WTC11 (cell line): ENCODE data around the gene ABHD16A. TPM values are rescaled to one million over a fixed set of nuclear protein-coding genes. Genes with fewer than 3 reads are reported as not detected.

Experiments used
- ATAC-seq: fragments of 200-7000 bp; cut with Tn5 transposase; 2 replicates; pipeline ENCODE4 v1.10.0; 2021; ENCODE audit warnings: mild to moderate bottlenecking, moderate library complexity
- CTCF ChIA-PET: fragments of 300-600 bp; sonication (Branson Sonifier 250); formaldehyde crosslinking; loops from one replicate; lab custom pipeline; 2021; ENCODE audit warnings: antibody characterized with exemption; lab: Charles Lee
- POLR2A ChIA-PET: fragments of 350-600 bp; sonication (Branson Sonifier 250); formaldehyde crosslinking; loops from one replicate; lab custom pipeline; 2021; ENCODE audit warnings: antibody characterized with exemption; lab: Charles Lee
- DNase-seq: peaks from one replicate; pipeline ENCODE4 v3.0.0; 2021; ENCODE audit warnings: low spot score
- H3K27ac Mint-ChIP-seq: 2 replicates; pipeline ENCODE4 v1.8.0; 2021; ENCODE audit warnings: mixed read lengths
- H3K27me3 Mint-ChIP-seq: 2 replicates; pipeline ENCODE4 v1.8.0; 2021; ENCODE audit warnings: low read depth, mild to moderate bottlenecking, moderate library complexity, mixed read lengths
- H3K36me3 Mint-ChIP-seq: 2 replicates; pipeline ENCODE4 v1.8.0; 2021; ENCODE audit warnings: mixed read lengths
- H3K4me1 Mint-ChIP-seq: 2 replicates; pipeline ENCODE4 v1.8.0; 2022; ENCODE audit warnings: mixed read lengths
- H3K4me3 Mint-ChIP-seq: 2 replicates; pipeline ENCODE4 v1.8.0; 2021; ENCODE audit warnings: mild to moderate bottlenecking, moderate library complexity, mixed read lengths
- H3K9me3 Mint-ChIP-seq: 2 replicates; pipeline ENCODE4 v1.8.0; 2021; ENCODE audit warnings: mixed read lengths
- ELF4 ChIP-seq: sonication (generic); formaldehyde crosslinking; IDR thresholded peaks from 2 replicates; pipeline ENCODE4 v1.8.1; 2022; ENCODE audit warnings: low read depth, mild to moderate bottlenecking, moderate library complexity, missing genetic modification reagents
- FOXK1 ChIP-seq: sonication (generic); formaldehyde crosslinking; IDR thresholded peaks from 2 replicates; pipeline ENCODE4 v1.8.0; 2022; ENCODE audit warnings: mild to moderate bottlenecking, moderate library complexity, missing genetic modification reagents
- HMGA2 ChIP-seq: fragments of 250-450 bp; sonication (Bioruptor Pico); IDR thresholded peaks from 2 replicates; pipeline ENCODE4 v1.4.0; 2021; ENCODE audit warnings: mild to moderate bottlenecking, moderate library complexity
- PRRX2 ChIP-seq: fragments of 250-450 bp; sonication (Bioruptor Pico); IDR thresholded peaks from 2 replicates; pipeline ENCODE4 v1.8.0; 2021; ENCODE audit warnings: mild to moderate bottlenecking
- TCF7 ChIP-seq: sonication (generic); formaldehyde crosslinking; IDR thresholded peaks from 2 replicates; pipeline ENCODE4 v1.8.0; 2022; ENCODE audit warnings: mild to moderate bottlenecking, low read depth, missing genetic modification reagents, moderate library complexity
- TEAD4 ChIP-seq: sonication (generic); formaldehyde crosslinking; IDR thresholded peaks from 2 replicates; pipeline ENCODE4 v1.8.0; 2022; ENCODE audit warnings: mild to moderate bottlenecking, missing genetic modification reagents
- ZNF121 ChIP-seq: sonication (generic); formaldehyde crosslinking; IDR thresholded peaks from 2 replicates; pipeline ENCODE4 v1.8.0; 2023; ENCODE audit warnings: missing genetic modification reagents
- ZNF317 ChIP-seq: sonication (generic); formaldehyde crosslinking; IDR thresholded peaks from 2 replicates; pipeline ENCODE4 v1.8.1; 2023; ENCODE audit warnings: low read depth, mild to moderate bottlenecking, moderate library complexity, missing genetic modification reagents, borderline replicate concordance
- ZNF671 ChIP-seq: fragments of 250-450 bp; sonication (Bioruptor Pico); IDR thresholded peaks from 2 replicates; pipeline ENCODE4 v1.8.0; 2021; ENCODE audit warnings: mild to moderate bottlenecking
- total RNA-seq: library from RNA; stranded (reverse); gene quantifications from 3 replicates; pipeline ENCODE4 v1.2.3, GENCODE V29; 2021
- TF ChIP-seq, protein P1 (sequence below): fragments of 250-450 bp; sonication (Bioruptor Pico); IDR thresholded peaks from 2 replicates; pipeline ENCODE4 v1.8.0; 2021; ENCODE audit warnings: mild to moderate bottlenecking
- TF ChIP-seq, protein P2 (sequence below): fragments of 250-450 bp; sonication (Bioruptor Pico); IDR thresholded peaks from 2 replicates; pipeline ENCODE4 v2.1.2; 2022; ENCODE audit warnings: mild to moderate bottlenecking, moderate library complexity
- TF ChIP-seq, protein P3 (sequence below): sonication (generic); formaldehyde crosslinking; conservative IDR thresholded peaks from 2 replicates; pipeline ENCODE4 v1.8.1; 2023; ENCODE audit warnings: mild to moderate bottlenecking, low read depth, missing genetic modification reagents, moderate library complexity
- TF ChIP-seq, protein P4 (sequence below): sonication (generic); formaldehyde crosslinking; IDR thresholded peaks from 2 replicates; pipeline ENCODE4 v1.8.0; 2022; ENCODE audit warnings: missing genetic modification reagents
- TF ChIP-seq, protein P5 (sequence below): sonication (generic); formaldehyde crosslinking; IDR thresholded peaks from 2 replicates; pipeline ENCODE4 v1.8.1; 2023; ENCODE audit warnings: mild to moderate bottlenecking, missing genetic modification reagents, borderline replicate concordance

Gene ABHD16A
- total RNA-seq, 1 experiment from 2014 or later, result 28.6 TPM

DNA sequence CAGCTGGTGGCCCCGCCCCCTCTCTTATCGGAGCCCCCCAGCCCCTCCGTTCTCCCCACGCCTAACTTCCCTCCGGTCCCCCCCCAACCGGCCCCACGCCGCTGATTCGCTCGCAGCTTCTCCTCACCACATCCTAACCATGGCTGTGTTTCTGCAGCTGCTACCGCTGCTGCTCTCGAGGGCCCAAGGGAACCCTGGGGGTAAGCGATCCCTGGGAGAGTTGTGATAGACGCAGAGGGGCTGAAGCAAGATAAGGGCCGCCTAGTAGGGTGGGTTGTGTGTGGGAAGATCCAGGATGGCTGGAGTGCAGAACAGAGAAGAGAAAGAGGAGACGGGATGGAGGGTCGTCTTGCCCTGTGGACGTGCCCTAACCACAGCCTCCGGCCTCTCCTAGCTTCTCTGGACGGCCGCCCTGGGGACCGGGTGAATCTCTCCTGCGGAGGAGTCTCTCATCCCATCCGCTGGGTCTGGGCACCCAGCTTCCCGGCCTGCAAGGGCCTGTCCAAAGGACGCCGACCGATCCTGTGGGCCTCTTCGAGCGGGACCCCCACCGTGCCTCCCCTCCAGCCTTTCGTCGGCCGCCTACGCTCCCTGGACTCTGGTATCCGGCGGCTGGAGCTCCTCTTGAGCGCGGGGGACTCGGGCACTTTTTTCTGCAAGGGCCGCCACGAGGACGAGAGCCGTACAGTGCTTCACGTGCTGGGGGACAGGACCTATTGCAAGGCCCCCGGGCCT lies 20.3 kb upstream of the ABHD16A start, which contains the start of gene MPIG6B (continued):
- TF ChIP-seq, protein P1, sequence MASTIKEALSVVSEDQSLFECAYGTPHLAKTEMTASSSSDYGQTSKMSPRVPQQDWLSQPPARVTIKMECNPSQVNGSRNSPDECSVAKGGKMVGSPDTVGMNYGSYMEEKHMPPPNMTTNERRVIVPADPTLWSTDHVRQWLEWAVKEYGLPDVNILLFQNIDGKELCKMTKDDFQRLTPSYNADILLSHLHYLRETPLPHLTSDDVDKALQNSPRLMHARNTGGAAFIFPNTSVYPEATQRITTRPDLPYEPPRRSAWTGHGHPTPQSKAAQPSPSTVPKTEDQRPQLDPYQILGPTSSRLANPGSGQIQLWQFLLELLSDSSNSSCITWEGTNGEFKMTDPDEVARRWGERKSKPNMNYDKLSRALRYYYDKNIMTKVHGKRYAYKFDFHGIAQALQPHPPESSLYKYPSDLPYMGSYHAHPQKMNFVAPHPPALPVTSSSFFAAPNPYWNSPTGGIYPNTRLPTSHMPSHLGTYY (CRISPR knock-in tag), result no peak
- no peak for TF ChIP-seq FOXK1 (CRISPR knock-in tag)
- TF ChIP-seq, protein P2, sequence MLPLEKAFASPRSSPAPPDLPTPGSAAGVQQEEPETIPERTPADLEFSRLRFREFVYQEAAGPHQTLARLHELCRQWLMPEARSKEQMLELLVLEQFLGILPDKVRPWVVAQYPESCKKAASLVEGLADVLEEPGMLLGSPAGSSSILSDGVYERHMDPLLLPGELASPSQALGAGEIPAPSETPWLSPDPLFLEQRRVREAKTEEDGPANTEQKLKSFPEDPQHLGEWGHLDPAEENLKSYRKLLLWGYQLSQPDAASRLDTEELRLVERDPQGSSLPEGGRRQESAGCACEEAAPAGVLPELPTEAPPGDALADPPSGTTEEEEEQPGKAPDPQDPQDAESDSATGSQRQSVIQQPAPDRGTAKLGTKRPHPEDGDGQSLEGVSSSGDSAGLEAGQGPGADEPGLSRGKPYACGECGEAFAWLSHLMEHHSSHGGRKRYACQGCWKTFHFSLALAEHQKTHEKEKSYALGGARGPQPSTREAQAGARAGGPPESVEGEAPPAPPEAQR, result no peak
- TF ChIP-seq ZNF671 (CRISPR knock-in tag), result no peak
- no peak for TF ChIP-seq HMGA2 (CRISPR knock-in tag)
- no peak for TF ChIP-seq TCF7 (CRISPR knock-in tag)
- TF ChIP-seq, protein P3, sequence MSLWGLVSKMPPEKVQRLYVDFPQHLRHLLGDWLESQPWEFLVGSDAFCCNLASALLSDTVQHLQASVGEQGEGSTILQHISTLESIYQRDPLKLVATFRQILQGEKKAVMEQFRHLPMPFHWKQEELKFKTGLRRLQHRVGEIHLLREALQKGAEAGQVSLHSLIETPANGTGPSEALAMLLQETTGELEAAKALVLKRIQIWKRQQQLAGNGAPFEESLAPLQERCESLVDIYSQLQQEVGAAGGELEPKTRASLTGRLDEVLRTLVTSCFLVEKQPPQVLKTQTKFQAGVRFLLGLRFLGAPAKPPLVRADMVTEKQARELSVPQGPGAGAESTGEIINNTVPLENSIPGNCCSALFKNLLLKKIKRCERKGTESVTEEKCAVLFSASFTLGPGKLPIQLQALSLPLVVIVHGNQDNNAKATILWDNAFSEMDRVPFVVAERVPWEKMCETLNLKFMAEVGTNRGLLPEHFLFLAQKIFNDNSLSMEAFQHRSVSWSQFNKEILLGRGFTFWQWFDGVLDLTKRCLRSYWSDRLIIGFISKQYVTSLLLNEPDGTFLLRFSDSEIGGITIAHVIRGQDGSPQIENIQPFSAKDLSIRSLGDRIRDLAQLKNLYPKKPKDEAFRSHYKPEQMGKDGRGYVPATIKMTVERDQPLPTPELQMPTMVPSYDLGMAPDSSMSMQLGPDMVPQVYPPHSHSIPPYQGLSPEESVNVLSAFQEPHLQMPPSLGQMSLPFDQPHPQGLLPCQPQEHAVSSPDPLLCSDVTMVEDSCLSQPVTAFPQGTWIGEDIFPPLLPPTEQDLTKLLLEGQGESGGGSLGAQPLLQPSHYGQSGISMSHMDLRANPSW (CRISPR knock-in tag), result no peak
- TF ChIP-seq PRRX2 (CRISPR knock-in tag), result no peak
- TF ChIP-seq ZNF121 (CRISPR knock-in tag), result no peak
- TF ChIP-seq ELF4 (CRISPR knock-in tag), result no peak
- TF ChIP-seq TEAD4 (CRISPR knock-in tag), result no peak

DNA sequence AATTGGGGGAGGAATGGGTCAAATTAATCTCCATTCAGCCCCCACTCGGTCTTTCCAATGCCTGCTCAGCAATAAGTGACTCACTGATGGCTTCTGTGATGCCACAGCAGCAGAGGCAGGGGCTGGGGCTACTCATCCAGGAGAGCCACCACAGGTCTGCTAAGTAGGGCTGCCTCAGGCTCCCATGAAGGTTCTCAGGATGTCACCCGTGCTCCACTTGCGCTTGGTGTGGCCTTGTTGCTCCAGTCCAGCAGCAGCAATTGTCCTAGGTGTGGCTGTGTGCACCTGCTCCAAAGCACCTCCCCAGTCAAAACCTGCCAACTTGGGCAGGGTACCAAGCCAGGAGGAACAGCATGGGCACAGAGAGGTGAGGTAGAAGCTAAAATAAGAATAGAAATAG lies 19.0 kb upstream of the ABHD16A start:
- TF ChIP-seq, protein P4, sequence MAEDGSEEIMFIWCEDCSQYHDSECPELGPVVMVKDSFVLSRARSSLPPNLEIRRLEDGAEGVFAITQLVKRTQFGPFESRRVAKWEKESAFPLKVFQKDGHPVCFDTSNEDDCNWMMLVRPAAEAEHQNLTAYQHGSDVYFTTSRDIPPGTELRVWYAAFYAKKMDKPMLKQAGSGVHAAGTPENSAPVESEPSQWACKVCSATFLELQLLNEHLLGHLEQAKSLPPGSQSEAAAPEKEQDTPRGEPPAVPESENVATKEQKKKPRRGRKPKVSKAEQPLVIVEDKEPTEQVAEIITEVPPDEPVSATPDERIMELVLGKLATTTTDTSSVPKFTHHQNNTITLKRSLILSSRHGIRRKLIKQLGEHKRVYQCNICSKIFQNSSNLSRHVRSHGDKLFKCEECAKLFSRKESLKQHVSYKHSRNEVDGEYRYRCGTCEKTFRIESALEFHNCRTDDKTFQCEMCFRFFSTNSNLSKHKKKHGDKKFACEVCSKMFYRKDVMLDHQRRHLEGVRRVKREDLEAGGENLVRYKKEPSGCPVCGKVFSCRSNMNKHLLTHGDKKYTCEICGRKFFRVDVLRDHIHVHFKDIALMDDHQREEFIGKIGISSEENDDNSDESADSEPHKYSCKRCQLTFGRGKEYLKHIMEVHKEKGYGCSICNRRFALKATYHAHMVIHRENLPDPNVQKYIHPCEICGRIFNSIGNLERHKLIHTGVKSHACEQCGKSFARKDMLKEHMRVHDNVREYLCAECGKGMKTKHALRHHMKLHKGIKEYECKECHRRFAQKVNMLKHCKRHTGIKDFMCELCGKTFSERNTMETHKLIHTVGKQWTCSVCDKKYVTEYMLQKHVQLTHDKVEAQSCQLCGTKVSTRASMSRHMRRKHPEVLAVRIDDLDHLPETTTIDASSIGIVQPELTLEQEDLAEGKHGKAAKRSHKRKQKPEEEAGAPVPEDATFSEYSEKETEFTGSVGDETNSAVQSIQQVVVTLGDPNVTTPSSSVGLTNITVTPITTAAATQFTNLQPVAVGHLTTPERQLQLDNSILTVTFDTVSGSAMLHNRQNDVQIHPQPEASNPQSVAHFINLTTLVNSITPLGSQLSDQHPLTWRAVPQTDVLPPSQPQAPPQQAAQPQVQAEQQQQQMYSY (CRISPR knock-in tag), result no peak
- Mint-ChIP-seq H3K4me3 (no peak overlapping the region), H3K36me3 (peaks cover 9% of the 10 kb centered on the region), H3K4me1 (peaks cover 18% of the 10 kb centered on the region), H3K9me3 (no peaks in the 10 kb centered on the region), H3K27me3 (peaks cover 4% of the 10 kb centered on the region; the same call in 1 of the 2 replicates), H3K27ac (no peak overlapping the region)
- no peak for ATAC-seq
- POLR2A ChIA-PET, result no interaction called here
- CTCF ChIA-PET, result no interaction called here
- no peak for DNase-seq

DNA sequence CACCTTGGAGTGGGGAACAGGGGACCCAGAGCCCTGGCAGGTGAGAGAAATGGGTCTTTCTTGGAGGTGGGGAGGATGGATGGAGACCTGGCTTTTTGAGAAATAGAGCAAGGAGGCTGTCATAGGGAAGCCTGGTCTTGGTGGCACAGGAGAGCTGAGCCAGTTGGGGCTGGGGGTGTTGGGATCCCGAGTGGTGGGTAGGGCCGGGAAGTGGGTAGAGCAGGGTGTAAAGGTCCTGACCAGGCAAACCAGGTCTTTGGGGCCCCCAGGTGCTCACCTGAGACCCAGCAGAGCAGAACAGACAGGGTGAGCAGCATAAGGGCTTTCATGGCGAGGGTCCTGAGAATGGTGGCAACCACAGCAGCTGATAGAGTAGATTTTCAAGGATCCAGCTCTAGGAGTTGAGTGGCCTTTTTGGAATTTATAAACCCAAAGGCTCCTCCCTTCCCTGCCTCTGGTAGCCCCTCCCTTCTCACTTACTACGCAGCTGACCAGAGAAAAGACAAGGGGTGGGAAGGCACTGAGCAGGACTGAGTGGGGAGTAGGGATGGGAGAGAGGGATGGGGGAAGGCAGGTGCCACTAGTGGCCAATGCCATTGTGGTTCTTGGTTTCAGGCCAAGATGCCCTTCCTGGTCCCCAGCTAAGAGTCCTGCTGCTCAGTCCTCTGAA lies 18.4 kb upstream of the ABHD16A start, which contains the start of gene LY6G6C:
TSS of gene LY6G6C (minus strand) at position 396 of the 670 bp plus-strand sequence. CDS start at position 329, 67 bp downstream.
- peaks cover 4% of the 10 kb centered on the region; the same call in 1 of the 2 replicates for H3K27me3 Mint-ChIP-seq
- no peak within 1 kb of the TSS for H3K4me3 Mint-ChIP-seq
- no peak for ATAC-seq
- H3K27ac Mint-ChIP-seq, result no peak within 1 kb of the TSS; the same call in 1 of the 2 replicates
- peaks cover 2% of the 10 kb centered on the region for H3K36me3 Mint-ChIP-seq
- H3K4me1 Mint-ChIP-seq, result peaks cover 19% of the 10 kb centered on the region
- ChIA-PET CTCF (interaction anchor here (0.8 kb wide), 1 partner anchor 22 kb away, joined by 3 read pairs; no protein-coding TSS in a partner anchor), POLR2A (no interaction called here)
- no peaks in the 10 kb centered on the region for H3K9me3 Mint-ChIP-seq
- no peak for DNase-seq
- TF ChIP-seq, protein P5, sequence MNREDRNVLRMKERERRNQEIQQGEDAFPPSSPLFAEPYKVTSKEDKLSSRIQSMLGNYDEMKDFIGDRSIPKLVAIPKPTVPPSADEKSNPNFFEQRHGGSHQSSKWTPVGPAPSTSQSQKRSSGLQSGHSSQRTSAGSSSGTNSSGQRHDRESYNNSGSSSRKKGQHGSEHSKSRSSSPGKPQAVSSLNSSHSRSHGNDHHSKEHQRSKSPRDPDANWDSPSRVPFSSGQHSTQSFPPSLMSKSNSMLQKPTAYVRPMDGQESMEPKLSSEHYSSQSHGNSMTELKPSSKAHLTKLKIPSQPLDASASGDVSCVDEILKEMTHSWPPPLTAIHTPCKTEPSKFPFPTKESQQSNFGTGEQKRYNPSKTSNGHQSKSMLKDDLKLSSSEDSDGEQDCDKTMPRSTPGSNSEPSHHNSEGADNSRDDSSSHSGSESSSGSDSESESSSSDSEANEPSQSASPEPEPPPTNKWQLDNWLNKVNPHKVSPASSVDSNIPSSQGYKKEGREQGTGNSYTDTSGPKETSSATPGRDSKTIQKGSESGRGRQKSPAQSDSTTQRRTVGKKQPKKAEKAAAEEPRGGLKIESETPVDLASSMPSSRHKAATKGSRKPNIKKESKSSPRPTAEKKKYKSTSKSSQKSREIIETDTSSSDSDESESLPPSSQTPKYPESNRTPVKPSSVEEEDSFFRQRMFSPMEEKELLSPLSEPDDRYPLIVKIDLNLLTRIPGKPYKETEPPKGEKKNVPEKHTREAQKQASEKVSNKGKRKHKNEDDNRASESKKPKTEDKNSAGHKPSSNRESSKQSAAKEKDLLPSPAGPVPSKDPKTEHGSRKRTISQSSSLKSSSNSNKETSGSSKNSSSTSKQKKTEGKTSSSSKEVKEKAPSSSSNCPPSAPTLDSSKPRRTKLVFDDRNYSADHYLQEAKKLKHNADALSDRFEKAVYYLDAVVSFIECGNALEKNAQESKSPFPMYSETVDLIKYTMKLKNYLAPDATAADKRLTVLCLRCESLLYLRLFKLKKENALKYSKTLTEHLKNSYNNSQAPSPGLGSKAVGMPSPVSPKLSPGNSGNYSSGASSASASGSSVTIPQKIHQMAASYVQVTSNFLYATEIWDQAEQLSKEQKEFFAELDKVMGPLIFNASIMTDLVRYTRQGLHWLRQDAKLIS (CRISPR knock-in tag), result no peak
- TF ChIP-seq, protein P1 (CRISPR knock-in tag), result no peak
- TF ChIP-seq ZNF317 (CRISPR knock-in tag), result no peak
